Chondrocyte (in vitro differentiated cells): Measurements from ENCODE around the gene GPATCH2. TPM values are rescaled to one million over a fixed set of nuclear protein-coding genes. Genes with fewer than 3 reads are reported as not detected.
A peak's percentile ranks its signal among the peaks of the same experiment; 100 is the strongest.

Experiments used
- DNase-seq: peaks from one replicate; pipeline ENCODE4 v3.0.0; 2021; ENCODE audit warnings: mixed read lengths, low spot score
- H3K27ac Mint-ChIP-seq: one replicate; pipeline ENCODE4 v1.8.0; 2021; ENCODE audit warnings: mild to moderate bottlenecking, moderate library complexity, mixed read lengths; ENCODE audit not compliant: unreplicated experiment
- H3K27me3 Mint-ChIP-seq: 2 replicates; pipeline ENCODE4 v1.8.0; 2021; ENCODE audit warnings: low read depth, mixed read lengths
- H3K36me3 Mint-ChIP-seq: 2 replicates; pipeline ENCODE4 v1.8.0; 2021; ENCODE audit warnings: low read depth, mixed read lengths
- H3K4me1 Mint-ChIP-seq: 2 replicates; pipeline ENCODE4 v1.8.0; 2021; ENCODE audit warnings: low read depth, mild to moderate bottlenecking, mixed read lengths
- H3K4me3 Mint-ChIP-seq: one replicate; pipeline ENCODE4 v1.8.0; 2021; ENCODE audit warnings: mild to moderate bottlenecking, moderate library complexity, mixed read lengths; ENCODE audit not compliant: unreplicated experiment
- H3K9me3 Mint-ChIP-seq: 2 replicates; pipeline ENCODE4 v1.8.0; 2021; ENCODE audit warnings: low read depth, mixed read lengths
- total RNA-seq: library from RNA; stranded (reverse); gene quantifications from 3 replicates; pipeline ENCODE4 v1.2.1, GENCODE V29; 2021
- TF ChIP-seq, protein P1 (sequence below): fragments of 200-600 bp; sonication (generic); IDR thresholded peaks from 2 replicates; pipeline ENCODE4 v1.5.0; 2021; ENCODE audit warnings: antibody characterized with exemption, mild to moderate bottlenecking, moderate library complexity

Gene GPATCH2
- total RNA-seq, 1 donor from 2014 or later = 10.4 TPM

DNA sequence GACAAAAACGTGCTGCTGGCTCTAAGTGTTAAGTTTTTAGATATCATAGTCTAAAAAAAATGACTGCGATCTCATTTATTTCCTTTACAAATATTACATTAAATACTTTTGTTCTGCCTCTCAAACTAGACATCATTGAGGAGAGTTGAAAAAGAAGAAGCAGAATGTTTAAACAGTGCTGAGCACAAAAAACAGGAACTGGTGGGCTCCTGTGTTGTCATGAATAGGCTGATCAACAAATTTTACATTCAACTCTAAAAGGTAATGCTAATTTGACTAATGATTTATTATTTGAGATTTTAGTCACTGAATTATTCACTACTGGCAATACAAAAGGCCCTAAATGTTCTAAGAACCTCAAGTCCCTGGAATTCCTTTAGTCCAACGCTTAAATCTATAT lies 66.1 kb downstream of the GPATCH2 start:
- H3K4me3 Mint-ChIP-seq = no peak overlapping the region
- peaks cover 20% of the 10 kb centered on the region for H3K4me1 Mint-ChIP-seq
- no peaks in the 10 kb centered on the region for H3K9me3 Mint-ChIP-seq
- DNase-seq = no peak
- H3K27me3 Mint-ChIP-seq = no peaks in the 10 kb centered on the region
- peaks cover 1% of the 10 kb centered on the region for H3K36me3 Mint-ChIP-seq
- no peak overlapping the region for H3K27ac Mint-ChIP-seq
- TF ChIP-seq, protein P1, sequence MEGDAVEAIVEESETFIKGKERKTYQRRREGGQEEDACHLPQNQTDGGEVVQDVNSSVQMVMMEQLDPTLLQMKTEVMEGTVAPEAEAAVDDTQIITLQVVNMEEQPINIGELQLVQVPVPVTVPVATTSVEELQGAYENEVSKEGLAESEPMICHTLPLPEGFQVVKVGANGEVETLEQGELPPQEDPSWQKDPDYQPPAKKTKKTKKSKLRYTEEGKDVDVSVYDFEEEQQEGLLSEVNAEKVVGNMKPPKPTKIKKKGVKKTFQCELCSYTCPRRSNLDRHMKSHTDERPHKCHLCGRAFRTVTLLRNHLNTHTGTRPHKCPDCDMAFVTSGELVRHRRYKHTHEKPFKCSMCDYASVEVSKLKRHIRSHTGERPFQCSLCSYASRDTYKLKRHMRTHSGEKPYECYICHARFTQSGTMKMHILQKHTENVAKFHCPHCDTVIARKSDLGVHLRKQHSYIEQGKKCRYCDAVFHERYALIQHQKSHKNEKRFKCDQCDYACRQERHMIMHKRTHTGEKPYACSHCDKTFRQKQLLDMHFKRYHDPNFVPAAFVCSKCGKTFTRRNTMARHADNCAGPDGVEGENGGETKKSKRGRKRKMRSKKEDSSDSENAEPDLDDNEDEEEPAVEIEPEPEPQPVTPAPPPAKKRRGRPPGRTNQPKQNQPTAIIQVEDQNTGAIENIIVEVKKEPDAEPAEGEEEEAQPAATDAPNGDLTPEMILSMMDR = no peak

DNA sequence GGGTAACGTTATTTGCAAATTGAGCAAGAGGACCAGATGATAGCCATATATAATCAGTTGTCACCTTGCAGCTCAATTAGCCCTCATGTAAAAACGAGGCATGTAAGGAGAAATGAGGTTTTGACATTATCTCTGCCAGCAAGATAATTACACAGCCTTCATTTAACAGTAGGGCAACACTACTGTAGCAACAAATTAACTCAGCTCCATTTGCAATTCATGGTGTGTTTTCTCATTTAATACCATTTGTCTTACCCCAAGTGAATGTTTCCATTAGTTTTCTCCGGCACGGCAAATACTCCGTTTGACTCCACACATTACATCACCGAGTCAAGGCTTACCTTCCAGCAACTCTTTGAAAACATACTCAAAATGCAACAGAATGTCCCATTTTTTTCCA lies 66.7 kb downstream of the GPATCH2 start:
- Mint-ChIP-seq H3K36me3 (peaks cover 4% of the 10 kb centered on the region), H3K27me3 (no peaks in the 10 kb centered on the region), H3K4me1 (peaks cover 20% of the 10 kb centered on the region), H3K4me3 (no peak overlapping the region), H3K27ac (no peak overlapping the region), H3K9me3 (no peaks in the 10 kb centered on the region)
- DNase-seq = no peak
- TF ChIP-seq, protein P1 = no peak

DNA sequence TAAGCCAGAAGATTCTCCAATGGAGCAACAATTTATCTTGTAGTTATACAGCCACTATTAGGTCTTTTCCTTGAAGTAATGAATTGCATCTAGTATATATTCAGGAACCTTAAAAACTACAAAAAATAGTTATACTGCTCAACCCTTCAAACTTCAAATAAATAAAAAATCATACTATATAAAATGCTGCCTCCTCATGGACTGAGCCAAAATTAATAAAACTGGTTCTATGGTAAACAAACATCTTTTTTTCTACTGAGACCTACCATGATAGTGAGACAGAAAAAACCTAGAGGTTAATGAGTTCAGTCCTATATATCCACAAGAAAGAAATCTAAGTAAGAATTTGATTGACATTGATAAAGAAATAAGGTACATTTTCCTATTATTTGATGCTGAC lies 67.7 kb downstream of the GPATCH2 start:
- H3K27ac Mint-ChIP-seq = peak overlapping the region; percentile 45
- no peaks in the 10 kb centered on the region for H3K27me3 Mint-ChIP-seq
- TF ChIP-seq, protein P1 = peak; percentile 39
- peaks cover 20% of the 10 kb centered on the region for H3K4me1 Mint-ChIP-seq
- peaks cover 4% of the 10 kb centered on the region for H3K36me3 Mint-ChIP-seq
- no peak for DNase-seq
- no peak overlapping the region for H3K4me3 Mint-ChIP-seq
- H3K9me3 Mint-ChIP-seq = no peaks in the 10 kb centered on the region

DNA sequence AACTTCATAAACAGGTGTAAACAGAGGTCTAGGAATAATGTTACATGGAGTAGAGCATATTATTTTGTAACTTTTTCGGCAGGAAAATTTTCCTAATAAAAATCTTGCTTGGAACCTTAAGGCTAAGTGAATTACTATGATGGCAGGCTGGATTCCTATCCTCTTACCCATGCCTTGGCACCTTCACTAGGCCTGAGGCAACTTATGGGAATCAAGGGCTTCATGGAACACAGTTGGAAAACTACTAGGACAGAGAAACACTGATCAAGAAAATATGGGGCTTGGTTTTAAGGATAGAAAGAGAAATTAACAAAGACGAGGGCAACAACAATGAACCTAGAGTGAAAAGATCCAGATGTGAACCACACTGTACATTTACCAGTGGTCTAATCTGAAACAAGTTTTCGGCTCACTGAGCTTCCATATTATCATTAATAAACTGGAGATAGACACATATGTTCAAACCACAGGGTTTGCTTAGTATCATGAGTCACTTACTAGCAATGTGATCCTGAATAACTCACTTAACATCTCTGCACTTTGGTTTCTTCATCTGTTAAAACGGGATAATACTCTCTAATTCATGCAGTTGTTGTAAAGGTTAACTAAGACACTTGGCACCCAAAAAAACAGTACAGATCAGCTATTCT lies 68.5 kb downstream of the GPATCH2 start:
- no peak for DNase-seq
- Mint-ChIP-seq H3K4me3 (no peak overlapping the region), H3K27ac (peak overlapping the region; percentile 69), H3K4me1 (peaks cover 20% of the 10 kb centered on the region), H3K27me3 (no peaks in the 10 kb centered on the region), H3K9me3 (no peaks in the 10 kb centered on the region), H3K36me3 (peaks cover 4% of the 10 kb centered on the region)
- TF ChIP-seq, protein P1 = no peak

DNA sequence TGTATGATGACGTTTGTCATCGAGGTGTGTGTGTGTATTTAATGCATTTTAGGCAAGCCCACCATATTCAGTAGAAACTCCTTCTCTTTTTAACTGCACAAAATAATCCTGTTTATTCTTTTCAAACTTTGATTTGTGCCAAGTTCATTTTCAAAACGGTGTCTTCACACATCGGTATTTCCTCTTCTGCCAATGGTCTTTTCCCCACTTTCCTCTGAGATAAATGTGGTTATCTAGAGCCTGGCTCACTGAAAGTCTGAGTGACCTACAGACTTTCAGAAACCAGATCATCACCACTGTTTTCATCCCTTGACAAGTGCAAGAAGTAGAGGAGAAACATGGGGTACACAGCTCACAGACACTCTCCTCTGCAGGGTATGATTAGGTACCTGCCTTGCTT lies 69.4 kb downstream of the GPATCH2 start:
- TF ChIP-seq, protein P1 = no peak
- Mint-ChIP-seq H3K27me3 (no peaks in the 10 kb centered on the region), H3K4me3 (no peak overlapping the region), H3K36me3 (peaks cover 5% of the 10 kb centered on the region), H3K27ac (no peak overlapping the region), H3K4me1 (peaks cover 20% of the 10 kb centered on the region), H3K9me3 (no peaks in the 10 kb centered on the region)
- no peak for DNase-seq
